NCI-H510A (cell line): ENCODE results near the gene ALOXE3.
A peak's percentile ranks its signal among the peaks of the same experiment; 100 is the strongest.

Source experiments
- DNase-seq: peaks from one replicate; lab custom pipeline; 2025; lab: John Stamatoyannopoulos, UW

ALOXE3 gene

DNA sequence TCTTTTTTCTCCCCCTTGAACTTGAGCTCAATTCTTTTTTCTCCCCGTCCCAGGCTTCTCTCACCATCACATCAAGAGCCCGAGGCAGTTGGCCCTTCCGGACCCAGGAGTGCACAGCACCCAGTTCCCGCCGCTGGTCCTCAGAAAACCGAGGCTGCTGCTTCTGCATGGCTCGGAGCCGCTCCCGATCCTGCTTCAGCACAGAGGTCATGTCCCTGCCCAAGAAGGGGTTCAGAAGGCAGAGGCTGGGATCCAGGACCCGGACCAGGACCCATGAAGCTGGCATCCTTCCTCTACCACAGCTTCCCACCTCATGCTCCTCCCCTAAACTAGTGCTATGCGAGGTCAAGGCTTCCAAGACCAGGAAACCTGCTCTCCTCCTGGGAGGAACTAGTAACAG is 23.4 kb upstream of the ALOXE3 start:
- no peak for DNase-seq

DNA sequence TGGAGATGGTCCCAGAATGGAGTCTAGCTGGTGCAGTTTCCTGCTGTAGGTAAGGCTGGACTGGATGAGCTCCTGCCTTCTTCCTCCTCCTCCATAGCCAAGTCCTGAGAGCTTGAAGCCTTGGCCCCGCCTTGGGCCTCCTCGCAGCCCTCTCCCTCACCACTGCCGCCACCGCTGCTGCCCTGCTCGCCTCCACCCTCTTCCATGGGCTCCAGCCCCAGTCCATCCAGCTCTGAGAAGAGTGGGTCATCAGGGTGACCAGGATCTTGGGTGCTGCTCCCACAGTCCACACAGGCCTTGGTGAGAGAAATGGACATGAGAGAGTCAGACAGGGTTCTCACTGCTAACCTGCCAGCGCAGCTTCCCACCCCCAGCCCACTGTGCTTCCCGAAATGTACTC is 22.7 kb upstream of the ALOXE3 start:
- no peak for DNase-seq

DNA sequence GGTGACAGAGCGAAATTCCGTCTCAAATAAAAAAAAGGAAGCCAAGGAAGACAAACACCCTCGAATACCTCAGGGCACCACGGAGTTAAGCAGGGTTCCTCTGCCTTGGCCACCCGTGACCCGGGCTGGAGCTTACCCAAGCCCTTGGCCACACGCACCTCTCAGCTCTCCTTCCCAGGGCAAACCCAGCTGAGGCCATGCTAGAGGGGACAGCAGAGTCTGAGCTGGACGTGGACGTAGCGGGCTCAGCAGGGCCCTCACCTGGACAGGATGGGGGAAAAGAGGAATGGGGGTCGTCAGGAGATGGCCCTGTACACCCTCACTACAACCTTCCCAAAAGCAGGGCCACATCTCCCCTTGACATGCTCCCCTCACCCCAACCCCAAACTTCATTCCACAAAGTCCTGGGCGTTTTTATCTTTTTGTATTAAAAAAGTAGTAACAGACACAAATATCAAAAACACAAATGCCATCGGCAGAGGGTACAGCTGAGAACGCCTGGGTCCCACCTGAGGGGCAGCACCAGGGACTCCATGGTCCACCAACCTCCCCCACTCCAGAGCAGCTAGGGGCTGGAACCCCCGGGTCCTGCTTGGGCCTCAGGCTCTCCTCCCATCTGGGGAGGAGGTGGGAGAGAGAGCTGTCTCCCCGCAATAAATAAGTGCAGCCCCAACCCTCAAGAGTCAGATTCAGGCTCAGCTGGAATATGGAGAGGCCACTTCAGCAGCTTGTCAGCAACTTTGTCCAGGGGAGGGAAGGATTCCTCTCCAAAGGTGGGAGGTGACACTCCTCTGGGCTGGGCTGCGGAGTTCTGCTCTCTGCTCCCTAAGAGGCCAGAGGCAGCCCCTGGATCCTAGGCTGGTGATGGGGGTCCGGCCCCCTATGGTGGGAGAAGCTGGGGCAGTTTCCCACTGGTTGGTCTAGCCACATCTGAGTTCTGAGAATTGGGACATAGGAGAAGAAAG is 22.0 kb upstream of the ALOXE3 start:
- DNase-seq: no peak

DNA sequence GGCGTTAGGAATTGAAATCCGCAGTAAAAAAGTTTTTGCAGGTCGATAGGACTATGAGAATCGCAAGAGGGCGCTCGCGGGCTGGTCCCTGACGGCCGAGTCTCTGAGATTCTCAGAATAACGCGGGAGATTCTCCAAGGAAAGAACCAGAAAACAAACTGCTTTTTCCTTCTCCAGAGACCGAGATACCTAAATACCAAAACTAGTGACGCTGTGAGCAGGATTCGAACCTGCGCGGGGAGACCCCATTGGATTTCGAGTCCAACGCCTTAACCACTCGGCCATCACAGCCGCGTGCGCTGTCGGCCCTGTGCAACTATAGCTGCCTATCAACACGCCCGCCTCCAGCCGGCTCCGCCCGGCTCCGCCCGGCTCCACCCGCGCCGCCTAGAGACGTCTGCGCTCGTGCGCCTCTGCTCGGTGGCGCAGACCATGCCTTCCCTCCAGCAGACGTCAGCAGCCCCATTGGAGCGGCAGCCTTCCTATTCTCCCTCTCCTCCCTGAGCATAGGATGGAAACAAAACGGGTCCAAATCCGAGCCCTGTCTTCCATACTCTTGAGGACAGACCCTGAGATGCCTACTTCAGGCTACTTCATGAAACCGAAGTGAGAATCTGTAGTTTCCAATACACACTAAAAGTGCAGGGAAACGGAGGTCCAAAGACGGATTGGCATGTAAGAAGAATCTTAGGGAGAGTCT is 20.5 kb upstream of the ALOXE3 start:
- DNase-seq: peak; percentile 87

GRCh38 chr17:8138374-8138671 is 20.0 kb upstream of the ALOXE3 start:
- DNase-seq: no peak

DNA sequence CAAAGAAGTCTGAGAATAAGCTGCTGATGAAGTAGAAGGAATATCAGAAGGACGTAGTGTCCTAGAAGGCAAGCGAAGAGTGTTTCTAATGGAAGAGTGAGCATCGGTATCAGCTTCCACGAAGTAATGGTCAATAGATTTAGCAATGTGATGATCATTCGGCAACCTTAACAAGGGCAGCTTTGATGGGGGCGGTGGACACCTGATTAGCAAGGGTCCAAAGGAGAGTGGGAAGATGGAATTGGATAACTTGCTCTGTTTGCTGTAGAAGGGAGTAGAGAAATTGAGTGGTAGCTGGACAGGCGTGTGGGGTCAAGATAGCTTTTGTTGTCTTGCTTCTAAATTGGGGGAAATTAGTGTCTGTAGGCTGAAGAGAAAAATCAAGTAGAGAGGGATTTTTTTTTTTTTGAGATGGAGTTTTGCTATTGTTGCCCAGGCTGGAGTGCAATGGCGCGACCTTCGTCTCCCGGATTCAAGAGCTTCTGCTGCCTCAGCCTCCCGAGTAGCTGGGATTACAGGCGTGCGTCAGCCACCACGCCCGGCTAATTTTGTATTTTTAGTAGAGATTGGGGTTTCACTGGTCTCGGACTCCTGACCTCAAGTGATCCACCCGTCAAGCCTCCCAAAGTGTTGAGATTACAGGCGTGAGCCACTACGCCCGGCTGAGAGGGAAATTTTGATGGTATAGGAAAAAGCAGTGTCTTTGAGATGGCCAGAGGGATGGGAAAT is 19.5 kb upstream of the ALOXE3 start:
- DNase-seq: no peak

- DNase-seq: no peak
Measured at GRCh38 chr17:8133941-8134340, 15.6 kb upstream of the ALOXE3 start.

DNA sequence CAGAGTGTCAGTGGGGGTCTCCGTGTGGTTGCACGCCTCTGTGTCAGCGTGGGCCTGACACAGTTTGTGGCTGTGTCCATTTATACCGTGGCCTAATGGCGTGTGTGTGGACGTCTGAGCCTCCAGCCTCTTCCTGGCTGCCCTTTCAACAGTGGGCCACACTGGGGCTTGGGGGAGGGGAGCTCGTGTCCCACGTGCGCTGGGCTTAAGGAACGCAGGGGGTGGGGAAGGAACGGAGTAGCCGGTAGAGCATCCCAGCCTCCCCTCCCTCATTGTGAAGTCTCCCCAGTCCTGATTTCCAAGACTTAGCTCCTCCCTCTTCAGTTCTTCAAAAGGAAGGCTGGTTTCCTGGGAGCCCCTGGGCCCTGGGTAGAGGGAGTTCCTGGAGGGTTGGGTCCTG is 15.1 kb upstream of the ALOXE3 start:
- DNase-seq: no peak

- no peak for DNase-seq
Measured at GRCh38 chr17:8131844-8132441, 13.6 kb upstream of the ALOXE3 start.

DNA sequence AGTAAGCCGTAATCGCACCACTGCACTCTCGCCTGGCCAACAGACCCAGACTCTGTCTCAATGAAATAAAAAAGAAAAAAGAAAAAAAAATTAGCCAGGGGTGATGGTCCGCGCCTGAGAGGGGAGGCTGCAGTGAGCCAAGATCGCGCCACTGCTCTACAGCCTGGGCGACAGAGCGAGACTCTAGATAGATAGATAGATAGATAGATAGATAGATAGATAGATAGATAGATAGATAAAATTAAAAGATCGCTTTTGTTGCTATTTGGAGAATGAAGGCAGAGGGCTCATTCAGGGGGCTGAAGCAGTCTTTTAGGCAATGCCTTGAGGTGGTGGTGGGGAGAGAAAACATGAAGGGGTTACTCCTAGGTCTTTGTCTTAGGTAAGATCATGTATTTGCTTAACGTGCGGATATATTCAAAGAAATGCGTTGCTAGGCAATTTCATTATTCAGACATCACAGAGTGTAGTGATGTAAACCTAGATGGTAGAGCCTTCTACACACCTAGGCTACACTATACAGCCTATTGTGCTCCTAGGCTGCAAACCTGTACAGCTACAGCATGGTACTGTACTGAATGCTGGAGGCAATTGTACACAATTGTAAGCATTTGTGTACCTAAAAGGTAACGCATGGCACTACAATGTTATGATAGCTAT is 9.9 kb upstream of the ALOXE3 start:
- no peak for DNase-seq

DNA sequence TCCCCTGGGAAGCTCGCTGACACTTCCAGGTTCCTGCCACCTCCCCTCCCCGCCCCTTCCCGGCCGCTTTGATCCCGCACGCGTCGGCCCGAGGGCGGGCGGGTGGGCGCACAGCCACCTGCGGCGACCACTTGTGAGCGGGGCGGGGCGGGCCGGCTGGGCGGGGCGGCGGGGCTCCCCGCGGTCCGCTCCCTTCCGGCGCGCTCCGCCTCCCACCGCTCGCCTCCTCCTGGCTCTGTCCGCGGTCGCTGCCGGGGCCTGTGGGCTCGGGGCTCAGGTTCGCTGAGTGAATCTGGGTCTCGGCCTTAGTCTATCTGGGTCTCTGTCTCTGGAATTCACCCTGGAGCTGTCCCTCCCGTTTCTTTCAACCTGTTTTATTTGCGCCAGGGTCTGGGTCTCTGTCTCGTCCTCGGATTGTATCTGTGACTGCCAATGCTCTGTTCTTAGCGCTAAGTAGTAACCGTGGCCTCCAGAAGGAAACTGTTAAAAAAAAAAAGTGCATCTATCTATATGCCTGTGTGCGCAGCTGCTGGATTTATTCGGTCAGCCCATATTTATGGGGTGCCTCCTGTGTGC is 8.3 kb upstream of the ALOXE3 start:
- DNase-seq: peak; percentile 59

GRCh38 chr17:8125947-8126490 is 7.7 kb upstream of the ALOXE3 start:
- no peak for DNase-seq

DNA sequence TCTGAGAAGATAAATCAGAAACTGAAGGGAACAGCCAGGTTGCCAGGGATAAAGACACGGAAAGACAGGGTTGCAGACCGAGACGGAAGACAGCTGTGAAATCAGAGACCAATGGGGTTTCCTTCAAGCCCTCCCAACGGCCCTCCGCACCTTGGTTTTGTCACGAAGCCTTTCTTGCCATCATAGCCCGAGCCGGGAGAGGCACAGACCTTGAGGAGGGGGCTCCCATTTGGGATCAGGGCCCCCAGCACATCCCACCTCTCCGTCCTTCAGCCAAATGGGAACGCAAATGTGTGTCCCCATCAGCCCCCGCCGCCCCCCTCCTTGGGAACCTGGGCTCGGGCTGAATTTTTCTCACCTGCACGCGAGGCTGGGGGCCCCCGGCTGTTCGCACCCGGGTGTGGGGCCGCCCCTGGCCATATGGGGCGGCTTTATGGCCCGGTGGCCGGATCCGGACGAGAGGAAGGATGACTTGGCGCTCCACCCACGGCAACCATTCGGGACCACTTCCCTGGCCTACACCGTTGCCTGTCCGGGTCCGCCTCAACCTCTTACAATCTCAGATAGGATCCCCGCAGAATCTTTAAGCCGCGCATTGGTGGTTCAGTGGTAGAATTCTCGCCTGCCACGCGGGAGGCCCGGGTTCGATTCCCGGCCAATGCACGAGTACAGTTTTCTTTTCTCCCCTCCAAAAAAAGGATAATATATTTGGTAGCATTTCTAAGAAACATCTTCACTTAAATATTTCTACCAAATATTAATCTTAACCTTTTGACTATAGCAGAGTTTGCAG is 7.0 kb upstream of the ALOXE3 start:
- no peak for DNase-seq

- no peak for DNase-seq
Measured at GRCh38 chr17:8124350-8125153, 6.2 kb upstream of the ALOXE3 start.

DNA sequence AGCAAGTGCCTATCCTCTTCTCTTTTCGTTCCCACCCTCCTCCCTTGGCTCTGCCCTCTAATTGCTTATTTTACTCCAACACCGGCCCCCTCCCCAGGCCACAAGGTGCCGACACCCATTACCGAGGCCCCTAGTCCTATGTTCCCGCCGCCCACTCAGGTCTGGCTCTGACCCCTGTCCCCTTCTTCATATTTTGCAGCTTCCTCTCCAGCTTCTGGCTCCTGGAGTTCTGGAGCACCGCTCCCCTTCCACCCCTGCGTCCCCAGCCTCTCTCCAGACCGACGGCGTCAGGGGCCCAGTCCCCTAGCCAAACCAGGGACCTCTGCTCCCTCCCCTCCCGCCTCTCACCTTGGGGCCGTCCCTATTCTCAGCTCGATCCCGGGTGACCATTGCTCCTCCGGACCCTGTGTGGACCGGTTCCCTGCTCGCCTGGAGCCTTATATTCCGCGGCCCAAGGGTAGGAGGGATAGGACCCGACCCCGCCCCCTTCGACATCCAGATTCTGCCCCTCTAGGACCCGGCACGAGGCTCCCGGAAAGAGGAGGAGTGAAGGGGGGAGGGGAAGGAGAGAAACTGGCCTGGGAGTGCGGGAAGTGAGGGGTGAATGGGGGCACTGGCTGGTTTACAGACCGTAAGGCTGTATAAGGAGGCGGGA is 5.5 kb upstream of the ALOXE3 start, which contains the start of gene HES7:
Gene HES7, minus strand, starts transcription at position 412 of the 655 bp plus-strand sequence. Its CDS starts 22 bp downstream, at position 390.
- DNase-seq: peak; percentile 38

DNA sequence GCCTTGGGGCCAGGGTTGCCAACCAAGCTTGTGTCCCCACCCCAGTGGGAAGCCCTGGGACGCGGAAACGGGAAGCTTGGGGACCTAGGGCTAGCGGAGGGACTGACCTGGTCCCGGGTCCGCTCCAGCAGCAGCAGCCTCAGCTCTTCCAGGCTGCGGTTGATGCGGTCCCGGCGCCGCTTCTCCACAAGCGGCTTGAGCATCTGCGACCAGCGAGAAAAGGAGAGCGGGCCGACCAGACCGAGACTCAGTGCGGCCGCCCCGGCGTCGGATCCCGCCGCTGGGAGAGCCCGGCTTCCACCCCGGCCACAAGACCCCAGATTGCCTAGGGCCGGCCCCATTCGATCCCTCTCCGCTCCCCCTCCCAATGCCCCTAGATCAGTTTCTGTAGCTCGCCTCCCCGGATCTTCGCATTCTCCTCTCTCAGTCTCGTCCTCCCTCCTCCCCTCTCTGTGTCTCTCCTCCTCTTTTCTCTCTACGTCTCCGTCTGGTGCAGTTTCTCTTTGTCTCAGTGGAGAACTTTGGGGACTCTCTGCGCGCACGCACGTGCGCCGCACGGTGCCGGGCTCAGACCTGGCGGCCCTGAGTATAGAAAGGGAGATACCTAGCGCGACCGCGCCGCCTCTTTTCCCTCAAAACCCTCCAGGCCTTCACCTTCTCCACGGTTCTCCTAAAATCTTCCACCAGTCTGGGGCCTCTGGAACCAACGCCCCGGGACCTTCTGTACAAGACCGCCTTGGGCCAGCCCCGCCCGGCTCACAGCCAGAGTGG is 4.8 kb upstream of the ALOXE3 start:
- no peak for DNase-seq

DNA sequence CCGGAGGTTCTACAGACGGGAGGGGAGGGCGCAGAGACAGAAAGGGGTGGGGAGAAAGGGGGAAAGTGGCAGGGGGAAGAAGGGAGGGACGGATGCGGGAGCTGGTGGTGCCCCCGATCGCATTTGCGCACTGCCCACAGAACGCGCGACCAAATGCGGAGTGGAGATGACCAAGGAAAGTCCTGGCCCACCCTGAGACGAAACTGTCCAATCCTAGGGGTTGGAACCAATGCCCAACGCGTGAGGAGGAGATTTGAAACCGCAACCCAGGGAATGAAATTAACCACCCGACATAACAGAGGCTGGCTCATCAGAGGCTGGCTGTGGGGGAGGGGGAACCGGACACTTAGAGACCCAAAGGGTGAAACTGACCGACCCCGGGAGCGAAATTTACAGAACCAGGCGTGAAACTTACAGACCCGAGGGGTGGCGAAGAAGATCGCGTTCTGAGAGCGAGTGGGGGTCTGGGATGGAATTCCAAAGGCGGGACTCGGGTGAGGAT is 4.2 kb upstream of the ALOXE3 start:
- DNase-seq: no peak
